OCI-LY3 (cell line): ENCODE results near the gene ARHGEF11.

ENCODE experiments used
- H2AFZ ChIP-seq: fragments of 200-600, 300-600 bp; shearing (Covaris generic); 2 replicates; pipeline ENCODE4 v1.6.0; 2014; ENCODE audit warnings: antibody characterized with exemption, low read depth, low read length
- H3K27ac ChIP-seq: fragments of 200-600, 300-600 bp; sonication (generic); 2 replicates; pipeline ENCODE4 v1.5.1; 2014; ENCODE audit warnings: mild to moderate bottlenecking, low read length, moderate library complexity, mixed read lengths
- H3K27me3 ChIP-seq: fragments of 200-600, 300-600 bp; sonication (generic); 2 replicates; pipeline ENCODE4 v1.6.1; 2014; ENCODE audit warnings: low read depth, low read length, mixed read lengths
- H3K36me3 ChIP-seq: fragments of 200-600, 300-600 bp; sonication (generic); replicated peaks from 2 replicates; pipeline ENCODE3; 2014; ENCODE audit warnings: low read depth, low read length, mixed read lengths
- H3K4me1 ChIP-seq: fragments of 300-600, 200-600 bp; sonication (generic); 2 replicates; pipeline ENCODE4 v1.6.1; 2014; ENCODE audit warnings: low read length, mixed read lengths
- H3K4me2 ChIP-seq: fragments of 200-600, 300-600 bp; sonication (generic); 2 replicates; pipeline ENCODE4 v1.6.1; 2014; ENCODE audit warnings: low read length, mixed read lengths
- H3K4me3 ChIP-seq: fragments of 300-600, 200-600 bp; sonication (generic); 2 replicates; pipeline ENCODE4 v1.5.1; 2014; ENCODE audit warnings: antibody characterized with exemption, mild to moderate bottlenecking, low read length, moderate library complexity
- H3K79me2 ChIP-seq: fragments of 300-600, 200-600 bp; shearing (Covaris generic); 2 replicates; pipeline ENCODE4 v1.6.1; 2014; ENCODE audit warnings: mild to moderate bottlenecking, low read length, mixed read lengths
- H3K9ac ChIP-seq: fragments of 300-600, 200-600 bp; shearing (Covaris generic); 2 replicates; pipeline ENCODE4 v1.6.0; 2014; ENCODE audit warnings: mild to moderate bottlenecking, low read length, moderate library complexity
- H3K9me3 ChIP-seq: fragments of 200-600, 300-600 bp; shearing (Covaris generic); 2 replicates; pipeline ENCODE4 v1.6.1; 2014; ENCODE audit warnings: low read length, mixed read lengths; ENCODE audit not compliant: insufficient read depth
- H4K20me1 ChIP-seq: fragments of 200-600, 300-600 bp; sonication (generic); 2 replicates; pipeline ENCODE4 v1.6.1; 2016; ENCODE audit warnings: low read length, mixed read lengths; ENCODE audit not compliant: insufficient read depth
- CTCF ChIP-seq: fragments of 200-600, 300-600 bp; sonication (generic); IDR thresholded peaks from 2 replicates; pipeline ENCODE4 v1.5.1; 2014; ENCODE audit warnings: antibody characterized with exemption, low read length, low read depth
- EZH2phosphoT487 ChIP-seq: fragments of 200-600 bp; shearing (Covaris generic); IDR thresholded peaks from 2 replicates; pipeline ENCODE4 v1.6.1; 2018; ENCODE audit warnings: antibody characterized with exemption, mixed run types, low read depth

The ARHGEF11 gene

DNA sequence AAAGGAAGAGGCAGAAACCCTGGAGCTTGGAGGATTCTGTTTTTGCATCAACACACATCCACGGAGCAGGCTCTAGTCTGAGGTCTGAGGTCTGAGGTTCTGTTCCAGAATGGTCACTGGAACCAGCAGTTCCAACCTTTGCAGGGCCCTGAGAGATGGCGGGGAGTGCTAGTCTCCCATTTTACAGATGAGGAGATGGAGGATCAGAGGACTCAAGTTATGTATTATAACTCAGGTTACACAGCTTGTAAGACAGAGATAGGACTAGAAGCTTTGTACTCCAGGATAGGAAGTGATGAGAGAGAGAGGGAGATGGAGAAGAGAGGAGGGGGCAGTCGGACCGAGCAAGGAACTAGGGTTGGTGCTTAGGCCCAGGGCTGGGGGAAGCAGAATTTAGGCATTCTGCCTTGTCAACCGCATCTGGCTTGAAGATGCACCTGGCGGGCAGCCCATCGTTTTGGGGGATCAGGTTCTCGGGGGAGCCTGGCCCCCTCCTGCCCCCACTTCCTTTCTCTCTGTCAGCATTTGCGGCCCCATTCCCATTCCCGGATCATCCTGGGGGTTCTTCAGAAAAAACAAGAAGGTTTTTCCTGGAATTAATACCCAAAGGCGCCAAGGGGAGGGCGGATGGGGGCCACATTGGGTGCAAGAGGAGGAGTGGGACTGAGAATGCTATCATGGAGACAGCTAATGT is 146.4 kb downstream of the ARHGEF11 start:
- no peak overlapping the region for H3K4me3 ChIP-seq
- no peaks in the 10 kb centered on the region for H3K79me2 ChIP-seq
- H3K27ac ChIP-seq: no peak overlapping the region
- H2AFZ ChIP-seq: no peak overlapping the region
- H4K20me1 ChIP-seq: no peaks in the 10 kb centered on the region
- H3K4me2 ChIP-seq: peak overlapping the region; percentile 65
- H3K9ac ChIP-seq: no peak overlapping the region
- no peaks in the 10 kb centered on the region for H3K36me3 ChIP-seq
- H3K9me3 ChIP-seq: no peaks in the 10 kb centered on the region
- H3K4me1 ChIP-seq: peaks cover 17% of the 10 kb centered on the region
- peaks cover 21% of the 10 kb centered on the region for H3K27me3 ChIP-seq
- TF ChIP-seq EZH2phosphoT487 (no peak), CTCF (no peak)

GRCh38 chr1:156898161-156898566 is 147.4 kb downstream of the ARHGEF11 start:
- no peak overlapping the region for H3K4me3 ChIP-seq
- no peak overlapping the region for H2AFZ ChIP-seq
- H3K27me3 ChIP-seq: peaks cover 18% of the 10 kb centered on the region
- no peaks in the 10 kb centered on the region for H3K9me3 ChIP-seq
- no peaks in the 10 kb centered on the region for H3K36me3 ChIP-seq
- H3K4me2 ChIP-seq: no peak overlapping the region
- no peaks in the 10 kb centered on the region for H4K20me1 ChIP-seq
- H3K9ac ChIP-seq: no peak overlapping the region
- no peak for TF ChIP-seq CTCF
- no peak for TF ChIP-seq EZH2phosphoT487
- no peaks in the 10 kb centered on the region for H3K79me2 ChIP-seq
- H3K4me1 ChIP-seq: peaks cover 17% of the 10 kb centered on the region
- H3K27ac ChIP-seq: no peak overlapping the region

GRCh38 chr1:156897078-156897825 is 148.3 kb downstream of the ARHGEF11 start:
- Histone ChIP-seq H3K4me3 (no peak overlapping the region), H3K9me3 (no peaks in the 10 kb centered on the region), H3K4me1 (peaks cover 17% of the 10 kb centered on the region), H3K9ac (no peak overlapping the region), H3K79me2 (no peaks in the 10 kb centered on the region), H4K20me1 (no peaks in the 10 kb centered on the region), H3K36me3 (no peaks in the 10 kb centered on the region), H3K4me2 (no peak overlapping the region), H2AFZ (no peak overlapping the region), H3K27me3 (peaks cover 16% of the 10 kb centered on the region), H3K27ac (no peak overlapping the region)
- TF ChIP-seq CTCF (no peak), EZH2phosphoT487 (no peak)

DNA sequence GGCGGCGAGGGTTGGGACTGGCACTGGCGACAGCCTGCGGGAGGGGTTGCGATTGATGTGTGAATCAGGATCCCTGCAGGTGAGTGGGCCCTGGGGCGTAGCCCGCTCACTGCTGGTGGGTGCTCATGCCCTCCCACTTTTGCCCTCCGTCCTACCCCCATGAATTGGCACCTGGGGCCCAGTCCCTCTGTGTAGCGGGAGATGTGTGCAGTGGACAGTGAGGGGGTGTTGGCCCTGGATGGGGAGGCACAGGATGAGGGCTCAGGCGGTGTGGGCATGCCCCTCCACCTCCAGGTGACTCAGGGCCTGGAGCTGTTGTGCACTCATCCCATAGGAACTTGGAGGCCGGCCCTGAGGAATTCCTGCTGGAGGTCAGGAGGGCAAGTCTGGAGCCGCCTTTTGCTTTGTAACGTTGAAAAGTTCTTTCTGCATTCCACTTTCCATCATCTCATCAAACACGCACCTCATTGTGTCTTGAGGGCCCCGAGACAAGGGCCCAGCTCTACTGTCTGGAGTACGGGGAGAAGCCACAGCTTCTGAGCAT is 149.0 kb downstream of the ARHGEF11 start:
- TF ChIP-seq CTCF (no peak), EZH2phosphoT487 (no peak)
- no peak overlapping the region for H3K4me3 ChIP-seq
- peaks cover 17% of the 10 kb centered on the region for H3K27me3 ChIP-seq
- H3K27ac ChIP-seq: no peak overlapping the region
- H2AFZ ChIP-seq: no peak overlapping the region
- no peaks in the 10 kb centered on the region for H3K79me2 ChIP-seq
- H3K9me3 ChIP-seq: no peaks in the 10 kb centered on the region
- no peak overlapping the region for H3K4me2 ChIP-seq
- H4K20me1 ChIP-seq: no peaks in the 10 kb centered on the region
- no peaks in the 10 kb centered on the region for H3K36me3 ChIP-seq
- H3K9ac ChIP-seq: no peak overlapping the region
- H3K4me1 ChIP-seq: peaks cover 12% of the 10 kb centered on the region
